ENCODE measurements around the gene MOXD1. TPM values are rescaled to one million over a fixed set of nuclear protein-coding genes. Genes with fewer than 3 reads are reported as not detected.
"Not testable (repeated sequence)": the region's sequence is repeated elsewhere in the genome, so short reads cannot be mapped to it uniquely, and the experiment has no call there.

MOXD1 gene
- total RNA-seq, 1 donor = 78.8 TPM

- no peak for DNase-seq (ENCODE audit: low read depth)
- H3K4me3 ChIP-seq (ENCODE audit: low read depth, low read length) = no peak overlapping the region
- TF ChIP-seq CTCF (IDR thresholded peaks at IDR 0.05; ENCODE audit: insufficient read depth, low read length) = no peak
Measured at GRCh38 chr6:132275066-132275970, 126.0 kb downstream of the MOXD1 start.

GRCh38 chr6:132272776-132273175 lies 128.5 kb downstream of the MOXD1 start:
- no peak for TF ChIP-seq CTCF (IDR thresholded peaks at IDR 0.05; ENCODE audit: insufficient read depth, low read length)
- H3K4me3 ChIP-seq (ENCODE audit: low read depth, low read length) = no peak overlapping the region

GRCh38 chr6:132270726-132271402 lies 130.4 kb downstream of the MOXD1 start:
- H3K4me3 ChIP-seq (ENCODE audit: low read depth, low read length) = no peak overlapping the region
- TF ChIP-seq CTCF (IDR thresholded peaks at IDR 0.05; ENCODE audit: insufficient read depth, low read length) = no peak
- no peak for DNase-seq (ENCODE audit: low read depth)

More at GRCh38 chr6:132272776-132273175, 128.5 kb downstream of the MOXD1 start:
- DNase-seq (ENCODE audit: low read depth) = no peak

GRCh38 chr6:132268666-132269065 lies 132.6 kb downstream of the MOXD1 start:
- DNase-seq (ENCODE audit: low read depth); H3K4me3 ChIP-seq (ENCODE audit: low read depth, low read length): not testable (repeated sequence)

- no peak overlapping the region for H3K4me3 ChIP-seq (ENCODE audit: low read depth, low read length)
- no peak for DNase-seq (ENCODE audit: low read depth)
- no peak for TF ChIP-seq CTCF (IDR thresholded peaks at IDR 0.05; ENCODE audit: insufficient read depth, low read length)
Measured at GRCh38 chr6:132268209-132268608, 133.1 kb downstream of the MOXD1 start.

- H3K4me3 ChIP-seq (ENCODE audit: low read depth, low read length) = no peak overlapping the region
- TF ChIP-seq CTCF (IDR thresholded peaks at IDR 0.05; ENCODE audit: insufficient read depth, low read length) = no peak
- DNase-seq (ENCODE audit: low read depth) = no peak
Measured at GRCh38 chr6:132265451-132266097, 135.7 kb downstream of the MOXD1 start.

- no peak for TF ChIP-seq CTCF (IDR thresholded peaks at IDR 0.05; ENCODE audit: insufficient read depth, low read length)
- H3K4me3 ChIP-seq (ENCODE audit: low read depth, low read length) = no peak overlapping the region
- no peak for DNase-seq (ENCODE audit: low read depth)
Measured at GRCh38 chr6:132264021-132264500, 137.2 kb downstream of the MOXD1 start.

Measured in fibroblast of the aortic adventitia (primary cell).